Omental fat pad (tissue), 4 donors: Measurements from ENCODE around the gene CEP164. TPM values are rescaled to one million over a fixed set of nuclear protein-coding genes. Genes with fewer than 3 reads are reported as not detected.

ENCODE experiments used
- ATAC-seq: fragments of 150-250 bp; one replicate; pipeline ENCODE4 v1.9.1; 2016; ENCODE audit warnings: mild to moderate bottlenecking, moderate library complexity; ENCODE audit not compliant: low FRiP score
- DNase-seq: peaks from one replicate; pipeline ENCODE4 v3.0.0-alpha.2; 2019; ENCODE audit warnings: low spot score
- CTCF ChIP-seq, 3 donors: fragments of 450-650 bp; IDR thresholded peaks; one replicate each; pipeline ENCODE4 v1.5.1; 2016 to 2017; ENCODE audit warnings: antibody characterized with exemption in 3 of 3, mild to moderate bottlenecking in 3 of 3, moderate library complexity in 2 of 3
- total RNA-seq, 4 donors: library from RNA; depleted of rRNA; stranded (reverse); fragments of >200 nt; gene quantifications; one replicate each; pipeline ENCODE4 v1.1.0, GENCODE V29; 2016

The CEP164 gene
- total RNA-seq, 4 donors from 2014 or later, result 15.1 to 20.3 (median 19.4) TPM

DNA sequence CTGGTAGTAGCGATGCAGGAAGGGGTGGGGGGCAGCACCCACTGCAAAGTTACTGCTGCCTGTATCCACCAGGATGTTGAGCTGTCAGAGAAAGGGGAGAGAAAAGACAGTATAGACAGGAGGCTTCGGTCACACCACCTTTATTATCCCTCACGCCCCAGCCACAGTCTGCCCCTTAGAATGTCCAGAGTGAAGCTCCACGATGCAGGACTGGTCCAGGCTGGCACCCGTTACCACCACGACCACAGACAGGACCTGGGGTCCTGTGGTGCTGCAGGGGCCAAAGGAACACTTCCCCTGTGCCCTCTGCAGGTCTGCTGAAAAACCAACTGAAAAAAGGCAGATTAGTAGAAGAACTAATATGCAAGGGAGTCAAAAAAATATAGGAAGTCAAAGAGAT is 30.8 kb upstream of the CEP164 start:
- ATAC-seq (no peak), DNase-seq (no peak)
- no peak for TF ChIP-seq CTCF (IDR thresholded peaks at IDR 0.05)

GRCh38 chr11:117298195-117298594 is 29.5 kb upstream of the CEP164 start:
- no peak for ATAC-seq
- TF ChIP-seq CTCF (IDR thresholded peaks at IDR 0.05), result no peak
- no peak for DNase-seq

GRCh38 chr11:117299351-117300282 is 28.0 kb upstream of the CEP164 start:
- TF ChIP-seq CTCF (IDR thresholded peaks at IDR 0.05), result no peak
- ATAC-seq, result no peak
- DNase-seq, result no peak

DNA sequence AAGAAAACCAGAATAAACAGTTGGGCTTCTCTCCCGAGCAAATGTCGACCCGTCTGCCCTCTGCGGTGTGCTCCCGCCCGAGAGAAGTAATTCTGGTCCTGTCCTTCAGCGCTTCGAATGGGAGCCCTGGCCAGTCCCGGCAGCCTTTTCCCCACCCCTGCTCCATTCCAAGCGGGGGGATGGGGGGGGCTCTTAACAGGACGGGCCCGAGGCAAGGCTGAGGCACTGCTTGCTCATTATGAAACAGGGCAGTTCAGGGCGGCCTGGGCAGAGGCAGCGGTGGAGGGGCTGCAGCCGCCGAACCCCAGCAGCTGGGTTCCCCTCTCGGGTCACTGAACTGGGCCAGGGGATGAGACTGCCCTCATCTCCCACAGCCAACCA is 27.4 kb upstream of the CEP164 start:
- ATAC-seq, result peak; percentile 79
- TF ChIP-seq CTCF (IDR thresholded peaks at IDR 0.05), result no peak
- DNase-seq, result no peak

DNA sequence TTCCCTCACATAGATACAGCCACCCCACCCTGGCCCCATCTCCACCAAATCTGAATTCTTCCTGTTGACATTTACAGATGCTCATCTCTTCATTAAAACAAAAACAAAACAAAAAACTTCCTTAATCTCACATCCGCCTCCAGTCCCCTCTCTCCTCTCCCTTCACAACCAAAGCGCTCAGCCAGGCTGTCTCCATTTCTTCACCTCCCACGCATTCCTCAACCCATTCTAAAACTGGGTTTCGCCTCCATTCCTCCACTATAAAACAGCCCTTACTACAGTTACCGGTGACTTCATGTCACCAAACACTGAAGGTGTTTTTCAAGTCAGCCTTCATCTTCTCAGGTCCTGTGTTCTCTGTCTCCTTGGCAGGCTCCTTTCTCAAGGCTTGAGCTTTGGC is 26.9 kb upstream of the CEP164 start:
- no peak for TF ChIP-seq CTCF (IDR thresholded peaks at IDR 0.05)
- ATAC-seq, result peak; percentile 25
- no peak for DNase-seq

DNA sequence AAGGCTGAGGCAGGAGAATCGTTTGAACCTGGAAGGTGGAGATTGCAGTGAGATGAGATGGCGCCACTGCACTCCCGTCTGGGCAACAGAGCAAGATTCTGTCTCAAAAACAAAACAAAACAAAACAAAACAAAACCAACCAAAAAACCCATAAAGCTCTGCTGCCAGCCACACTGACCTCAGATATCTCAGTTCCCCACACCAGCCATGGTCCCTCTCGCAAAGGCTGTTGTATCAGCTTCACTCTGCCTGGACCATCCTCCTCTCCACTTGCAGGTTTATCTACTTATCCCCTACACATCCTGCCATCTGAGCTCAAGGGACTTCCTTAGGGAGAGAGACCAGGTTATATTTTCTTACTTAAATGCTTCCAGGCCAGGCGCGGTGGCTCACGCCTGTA is 25.4 kb upstream of the CEP164 start:
- TF ChIP-seq CTCF (IDR thresholded peaks at IDR 0.05), result no peak
- DNase-seq (no peak), ATAC-seq (no peak)

- no peak for TF ChIP-seq CTCF (IDR thresholded peaks at IDR 0.05)
- no peak for DNase-seq
- ATAC-seq, result no peak
These were observed 24.6 kb upstream of the CEP164 start for GRCh38 chr11:117303101-117303500.
